IMR-90 (cell line): Measurements from ENCODE around the gene SV2B. TPM values are rescaled to one million over a fixed set of nuclear protein-coding genes. Genes with fewer than 3 reads are reported as not detected.

Experiments
- ATAC-seq: fragments of 200-7000 bp; cut with Tn5 transposase; 2 replicates; pipeline ENCODE4 v1.9.1; 2020; ENCODE audit warnings: low read depth, mild to moderate bottlenecking, moderate library complexity
- BruUV-seq: library from RNA; stranded (reverse); fragments of 400-500 nt; replicated peaks from 2 replicates; lab custom pipeline; 2021; lab: Mats Ljungman, UMichigan
- CTCF ChIA-PET: fragments of 300-600 bp; formaldehyde crosslinking; extraction: SDS; loops from one replicate; lab custom pipeline; 2021; ENCODE audit warnings: antibody characterized with exemption; lab: Yijun Ruan, JAX
- POLR2A ChIA-PET: fragments of 300-600 bp; sonication (Branson Sonifier 250); formaldehyde crosslinking; loops from one replicate; lab custom pipeline; 2022; ENCODE audit warnings: antibody characterized with exemption; ENCODE audit not compliant: unreplicated experiment; lab: Charles Lee
- DNase-seq: peaks from one replicate; pipeline ENCODE4 v3.0.0; 2013
- H2AFZ ChIP-seq: replicated peaks from 2 replicates; pipeline ENCODE3; 2013; ENCODE audit warnings: low read length, mild to moderate bottlenecking; ENCODE audit not compliant: poor library complexity
- H2AK5ac ChIP-seq: 2 replicates; pipeline ENCODE4 v1.6.1; 2013; ENCODE audit warnings: low read depth, low read length, inconsistent platforms
- H2AK9ac ChIP-seq: replicated peaks from 2 replicates; pipeline ENCODE3; 2013; ENCODE audit warnings: mild to moderate bottlenecking, low read depth, low read length, moderate library complexity; ENCODE audit not compliant: poor library complexity
- H2BK120ac ChIP-seq: 2 replicates; pipeline ENCODE4 v1.6.1; 2013; ENCODE audit warnings: low read depth, low read length, inconsistent platforms
- H2BK15ac ChIP-seq: 3 replicates; pipeline ENCODE4 v1.6.1; 2013; ENCODE audit warnings: low read depth, low read length, inconsistent platforms
- H2BK20ac ChIP-seq: 2 replicates; pipeline ENCODE4 v1.6.1; 2013; ENCODE audit warnings: low read depth, mild to moderate bottlenecking, inconsistent platforms, low read length, moderate library complexity
- H2BK5ac ChIP-seq: 2 replicates; pipeline ENCODE4 v1.6.1; 2013; ENCODE audit warnings: mild to moderate bottlenecking, low read depth, low read length, inconsistent platforms; ENCODE audit not compliant: poor library complexity, severe bottlenecking
- H3K14ac ChIP-seq: replicated peaks from 2 replicates; pipeline ENCODE4 v1.6.1; 2013; ENCODE audit warnings: low read depth, low read length, inconsistent platforms
- H3K18ac ChIP-seq: 2 replicates; pipeline ENCODE4 v1.6.1; 2013; ENCODE audit warnings: low read depth, low read length, control low read depth
- H3K23ac ChIP-seq: 2 replicates; pipeline ENCODE4 v1.6.1; 2013; ENCODE audit warnings: low read depth, low read length, inconsistent platforms
- H3K27ac ChIP-seq: 2 replicates; pipeline ENCODE4 v1.5.1; 2013; ENCODE audit warnings: mild to moderate bottlenecking, control low read depth, low read length; ENCODE audit not compliant: insufficient read depth
- H3K27me3 ChIP-seq: 2 replicates; pipeline ENCODE4 v1.6.1; 2013; ENCODE audit warnings: low read length; ENCODE audit not compliant: control insufficient read depth, insufficient read depth
- H3K36me3 ChIP-seq: 2 replicates; pipeline ENCODE4 v1.6.1; 2013; ENCODE audit warnings: low read length, mixed read lengths; ENCODE audit not compliant: control insufficient read depth, insufficient read depth
- H3K4ac ChIP-seq: 2 replicates; pipeline ENCODE4 v1.6.1; 2013; ENCODE audit warnings: low read depth, low read length, inconsistent platforms
- H3K4me1 ChIP-seq: 2 replicates; pipeline ENCODE4 v1.6.1; 2013; ENCODE audit warnings: low read length, mixed read lengths; ENCODE audit not compliant: control insufficient read depth, insufficient read depth
- H3K4me2 ChIP-seq: 2 replicates; pipeline ENCODE4 v1.6.1; 2013; ENCODE audit warnings: low read depth, mild to moderate bottlenecking, control low read depth, low read length, moderate library complexity
- H3K4me3 ChIP-seq: 2 replicates; pipeline ENCODE4 v1.5.1; 2013; ENCODE audit warnings: low read depth, mild to moderate bottlenecking, control low read depth, low read length, moderate library complexity; ENCODE audit not compliant: insufficient read depth
- H3K56ac ChIP-seq: 2 replicates; pipeline ENCODE4 v1.6.1; 2013; ENCODE audit warnings: low read length, inconsistent platforms; ENCODE audit not compliant: insufficient read depth; ENCODE audit errors: extremely low read depth
- H3K79me1 ChIP-seq, 2 experiments: 2 replicates each; pipeline ENCODE4 v1.6.1; 2013; ENCODE audit warnings: low read length in 2 of 2, inconsistent platforms in 1 of 2, low read depth in 1 of 2
- H3K9ac ChIP-seq: 2 replicates; pipeline ENCODE4 v1.6.1; 2013; ENCODE audit warnings: low read depth, low read length, control low read depth
- H3K9me1 ChIP-seq: 2 replicates; pipeline ENCODE4 v1.6.1; 2013; ENCODE audit warnings: low read length, inconsistent platforms; ENCODE audit not compliant: insufficient read depth
- H3K9me3 ChIP-seq: 2 replicates; pipeline ENCODE4 v1.6.1; 2013; ENCODE audit warnings: low read length; ENCODE audit not compliant: control insufficient read depth, insufficient read depth
- H4K20me1 ChIP-seq: 2 replicates; pipeline ENCODE4 v1.6.1; 2013; ENCODE audit warnings: low read length, inconsistent platforms; ENCODE audit not compliant: insufficient read depth
- H4K5ac ChIP-seq: 2 replicates; pipeline ENCODE4 v1.6.1; 2013; ENCODE audit warnings: mild to moderate bottlenecking, low read depth, low read length, control low read depth
- H4K8ac ChIP-seq, 2 experiments: 2 replicates each; pipeline ENCODE4 v1.6.1; 2013; ENCODE audit warnings: low read depth in 2 of 2, low read length in 2 of 2, control low read depth in 1 of 2, inconsistent platforms in 1 of 2
- H4K91ac ChIP-seq: 2 replicates; pipeline ENCODE4 v1.6.1; 2013; ENCODE audit warnings: low read depth, low read length, inconsistent platforms; ENCODE audit not compliant: insufficient read depth
- BHLHE40 ChIP-seq: fragments of 150-350 bp; IDR thresholded peaks from 2 replicates; pipeline ENCODE4 v1.6.1; 2016; ENCODE audit warnings: mild to moderate bottlenecking, low read depth, low read length
- CEBPB ChIP-seq: IDR thresholded peaks from 2 replicates; pipeline ENCODE4 v1.6.1; 2012; ENCODE audit warnings: low read depth, low read length, improper control_type of control experiment
- CHD1 ChIP-seq: IDR thresholded peaks from 2 replicates; pipeline ENCODE4 v1.6.1; 2012; ENCODE audit warnings: low read depth, low read length, improper control_type of control experiment
- CTCF ChIP-seq: conservative IDR thresholded peaks from 2 replicates; pipeline ENCODE4 v1.5.1; 2012; ENCODE audit warnings: mild to moderate bottlenecking, low read depth, low read length, improper control_type of control experiment
- ELK1 ChIP-seq: fragments of 150-350 bp; IDR thresholded peaks from 2 replicates; pipeline ENCODE4 v1.6.1; 2016; ENCODE audit warnings: low read depth, mild to moderate bottlenecking, low read length, moderate library complexity, borderline replicate concordance
- FOS ChIP-seq: fragments of 150-350 bp; IDR thresholded peaks from 2 replicates; pipeline ENCODE4 v1.6.1; 2016; ENCODE audit warnings: low read depth, low read length
- MAFK ChIP-seq: IDR thresholded peaks from 2 replicates; pipeline ENCODE4 v1.6.1; 2012; ENCODE audit warnings: low read depth, low read length, improper control_type of control experiment
- MAZ ChIP-seq: IDR thresholded peaks from 2 replicates; pipeline ENCODE4 v1.6.1; 2012; ENCODE audit warnings: low read depth, mild to moderate bottlenecking, low read length, improper control_type of control experiment, moderate library complexity, borderline replicate concordance
- MXI1 ChIP-seq: IDR thresholded peaks from 2 replicates; pipeline ENCODE4 v1.6.1; 2012; ENCODE audit warnings: low read depth, mild to moderate bottlenecking, low read length, moderate library complexity, borderline replicate concordance
- NFE2L2 ChIP-seq: fragments of 150-350 bp; IDR thresholded peaks from 2 replicates; pipeline ENCODE4 v1.6.1; 2016; ENCODE audit warnings: low read depth, mild to moderate bottlenecking, low read length
- POLR2A ChIP-seq: IDR thresholded peaks from 2 replicates; pipeline ENCODE4 v1.6.1; 2012; ENCODE audit warnings: mild to moderate bottlenecking, low read depth, low read length
- RAD21 ChIP-seq: IDR thresholded peaks from 2 replicates; pipeline ENCODE4 v1.6.1; 2012; ENCODE audit warnings: low read length, improper control_type of control experiment
- RCOR1 ChIP-seq: IDR thresholded peaks from 2 replicates; pipeline ENCODE4 v1.6.1; 2012; ENCODE audit warnings: mild to moderate bottlenecking, low read length, improper control_type of control experiment; ENCODE audit not compliant: insufficient replicate concordance
- RFX5 ChIP-seq: IDR thresholded peaks from 2 replicates; pipeline ENCODE4 v1.8.0; 2012; ENCODE audit warnings: low read depth, mild to moderate bottlenecking, low read length, moderate library complexity
- SMC3 ChIP-seq: fragments of 150-350 bp; IDR thresholded peaks from 2 replicates; pipeline ENCODE4 v1.6.1; 2016; ENCODE audit warnings: low read depth, mild to moderate bottlenecking, antibody characterized with exemption, low read length, moderate library complexity
- USF2 ChIP-seq: fragments of 150-350 bp; IDR thresholded peaks from 2 replicates; pipeline ENCODE4 v1.6.1; 2017; ENCODE audit warnings: mild to moderate bottlenecking, antibody characterized with exemption, low read length, low read depth
- WGBS, 2 experiments: methylation state at CpG; one replicate each; pipeline versions ENCODE4 v1.1.5 to v1.1.7; 2013; ENCODE audit warnings: missing lambda C conversion rate in 2 of 2; ENCODE audit not compliant: insufficient read length in 1 of 2; ENCODE audit errors: extremely low coverage in 2 of 2; 5-methylcytosine and 5-hydroxymethylcytosine counted together
- dilution Hi-C: fragments of 300-500 bp; cut with HindIII; formaldehyde crosslinking; loops from one replicate; pipeline ENCODE4 v1.14.3; 2018; ENCODE audit warnings: low sequenced_read_pairs; ENCODE audit not compliant: unreplicated experiment
- in situ Hi-C: fragments of 300-500 bp; cut with MboI; formaldehyde crosslinking; loops from 3 replicates; pipeline ENCODE4 v1.14.3; 2019; ENCODE audit warnings: low sequenced_read_pairs, inconsistent platforms, mixed read lengths
- intact Hi-C: fragments of 100-400 bp; cut with micrococcal nuclease; formaldehyde crosslinking; loops from 2 replicates; pipeline ENCODE4 v1.10.0; 2022
- polyA plus RNA-seq, 3 experiments: library from polyadenylated mRNA; depleted of rRNA; stranded (reverse); fragments of >200 nt; gene quantifications; 2 replicates each; pipeline ENCODE4 v1.2.3, GENCODE V29; 2012; ENCODE audit warnings: low replicate concordance in 1 of 3
- total RNA-seq: library from RNA; depleted of rRNA; stranded (reverse); fragments of >200 nt; gene quantifications from 2 replicates; pipeline ENCODE4 v1.2.3, GENCODE V29; 2012

Gene SV2B
- total and polyA plus RNA-seq, 2 of the 4 experiments (the other 2 are of a cell fraction), result not detected

GRCh38 chr15:91110407-91110806, 10.3 kb downstream of the SV2B start:
- in situ Hi-C loops (no loop called here), intact Hi-C loops (no loop called here), dilution Hi-C loops (no loop called here)
- Histone ChIP-seq H4K5ac (no peak overlapping the region), H2BK120ac (no peak overlapping the region), H3K9me3 (no peaks in the 10 kb centered on the region), H3K4me1 (no peaks in the 10 kb centered on the region), H2AK9ac (no peak overlapping the region), H2AK5ac (no peak overlapping the region), H4K91ac (no peak overlapping the region), H3K4ac (no peak overlapping the region), H2AFZ (no peak overlapping the region), H3K18ac (no peak overlapping the region), H2BK5ac (no peak overlapping the region), H4K8ac (no peak overlapping the region), H2BK20ac (no peak overlapping the region), H3K23ac (no peak overlapping the region), H2BK15ac (no peak overlapping the region), H3K36me3 (no peaks in the 10 kb centered on the region), H3K14ac (no peak overlapping the region), H3K56ac (no peak overlapping the region), H3K27ac (no peak overlapping the region), H3K79me1 (no peaks in the 10 kb centered on the region), H3K4me3 (no peak overlapping the region), H3K27me3 (no peaks in the 10 kb centered on the region), H3K4me2 (no peak overlapping the region), H3K9ac (no peak overlapping the region), H4K20me1 (no peaks in the 10 kb centered on the region), H3K9me1 (no peaks in the 10 kb centered on the region)
- DNase-seq (no peak), ATAC-seq (no peak)
- no CpG with 5 or more reads among the region's 11 CpGs for WGBS, 2 experiments
- no peak for TF ChIP-seq MXI1
- no peak for TF ChIP-seq CEBPB
- no peak for TF ChIP-seq USF2
- TF ChIP-seq RAD21, result no peak
- no peak for TF ChIP-seq FOS
- TF ChIP-seq CHD1, result no peak
- no peak for TF ChIP-seq BHLHE40
- no peak for TF ChIP-seq MAFK
- TF ChIP-seq ELK1, result no peak
- TF ChIP-seq SMC3, result no peak
- TF ChIP-seq RCOR1, result no peak
- no peak for TF ChIP-seq NFE2L2
- TF ChIP-seq RFX5, result no peak
- no peak for TF ChIP-seq CTCF
- no peak for TF ChIP-seq MAZ
- no peak for TF ChIP-seq POLR2A
- no TSS peak for BruUV-seq
- ChIA-PET CTCF (no interaction called here), POLR2A (no interaction called here)
